ENCODE data around the gene SMARCD1.

Gene SMARCD1

DNA sequence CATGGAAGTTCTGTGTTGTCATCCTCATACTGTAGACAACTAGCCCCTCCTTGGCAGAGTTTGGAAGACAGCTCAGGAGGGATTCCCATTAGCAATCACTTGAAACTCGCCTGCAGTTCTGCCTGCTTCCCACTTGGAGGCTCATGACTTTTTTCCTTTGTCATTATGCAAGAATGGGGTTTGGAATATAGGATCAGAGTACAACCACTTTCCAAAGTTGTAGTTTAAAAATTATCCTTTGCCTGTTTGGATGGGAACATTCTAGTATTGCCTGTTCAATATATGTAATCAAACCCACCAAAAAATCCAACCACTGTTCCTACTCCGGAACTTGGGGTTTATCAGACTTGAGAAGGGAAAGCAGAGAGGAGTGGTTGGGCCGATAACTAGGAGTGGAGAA, 16.5 kb downstream of the SMARCD1 start:
- Mint-ChIP-seq H3K27ac (no peak overlapping the region), H3K36me3 (ENCODE audit: low read depth) (peaks cover 28% of the 10 kb centered on the region), H3K4me1 (ENCODE audit: low read depth) (no peaks in the 10 kb centered on the region), H3K9me3 (no peaks in the 10 kb centered on the region), H3K27me3 (ENCODE audit: low read depth) (no peaks in the 10 kb centered on the region), H3K4me3 (no peak overlapping the region)

DNA sequence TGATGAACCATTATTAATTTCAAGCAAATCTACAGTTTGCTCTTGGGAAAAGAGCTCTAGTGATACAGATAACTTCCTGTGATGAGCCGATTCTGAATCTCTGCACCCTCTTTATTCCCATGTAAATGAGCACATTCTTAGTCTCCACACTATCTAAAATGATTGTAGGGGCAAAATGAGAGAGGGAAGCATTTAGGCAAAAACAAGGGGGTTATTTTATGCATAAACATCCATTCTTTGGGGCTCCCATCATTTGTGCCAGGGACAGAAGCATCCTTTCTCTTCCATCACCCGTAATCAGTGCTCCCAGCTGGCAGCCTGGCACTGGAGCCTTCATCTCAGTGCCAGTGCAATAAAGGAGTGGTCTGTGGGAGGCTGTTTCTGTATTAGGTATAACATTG, 17.0 kb downstream of the SMARCD1 start:
- Mint-ChIP-seq H3K9me3 (no peaks in the 10 kb centered on the region), H3K27ac (no peak overlapping the region), H3K4me1 (ENCODE audit: low read depth) (no peaks in the 10 kb centered on the region), H3K27me3 (ENCODE audit: low read depth) (no peaks in the 10 kb centered on the region), H3K36me3 (ENCODE audit: low read depth) (peaks cover 24% of the 10 kb centered on the region), H3K4me3 (no peak overlapping the region)

DNA sequence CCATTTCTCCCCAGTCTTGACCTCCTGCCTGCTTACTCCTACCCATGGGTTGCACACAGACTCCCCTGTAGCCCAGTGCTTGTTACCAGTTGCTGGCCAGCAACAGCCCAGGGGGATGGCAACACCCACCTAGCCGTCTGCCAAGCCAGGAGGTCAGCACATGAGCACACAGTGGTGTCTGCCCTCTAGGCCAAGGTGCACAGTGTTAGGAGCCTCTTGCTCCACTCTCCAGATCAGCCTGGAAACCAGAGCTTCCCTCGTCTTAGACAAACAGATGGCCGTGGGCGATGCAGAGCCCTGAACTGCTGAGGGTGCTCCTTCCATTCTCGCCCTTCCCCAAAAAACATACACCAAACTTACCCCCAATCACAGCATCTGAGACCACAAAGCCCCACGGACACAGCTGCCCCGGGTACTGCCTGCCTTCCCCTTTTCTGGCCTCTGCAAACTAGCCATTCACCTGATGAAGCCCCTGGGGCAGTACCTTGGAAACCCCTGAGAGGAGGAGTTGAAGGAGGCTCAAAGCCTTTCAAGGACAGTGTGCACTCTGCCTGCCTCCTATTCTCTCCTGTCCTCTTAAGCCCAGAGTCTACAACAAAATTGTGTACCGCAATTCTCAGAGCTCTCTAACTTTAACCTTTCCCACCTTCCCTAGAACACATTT, 17.6 kb downstream of the SMARCD1 start:
- no peaks in the 10 kb centered on the region for H3K27me3 Mint-ChIP-seq (ENCODE audit: low read depth)
- no peak overlapping the region for H3K4me3 Mint-ChIP-seq
- no peak overlapping the region for H3K27ac Mint-ChIP-seq
- H3K36me3 Mint-ChIP-seq (ENCODE audit: low read depth) = peaks cover 22% of the 10 kb centered on the region
- no peaks in the 10 kb centered on the region for H3K9me3 Mint-ChIP-seq
- no peaks in the 10 kb centered on the region for H3K4me1 Mint-ChIP-seq (ENCODE audit: low read depth)

DNA sequence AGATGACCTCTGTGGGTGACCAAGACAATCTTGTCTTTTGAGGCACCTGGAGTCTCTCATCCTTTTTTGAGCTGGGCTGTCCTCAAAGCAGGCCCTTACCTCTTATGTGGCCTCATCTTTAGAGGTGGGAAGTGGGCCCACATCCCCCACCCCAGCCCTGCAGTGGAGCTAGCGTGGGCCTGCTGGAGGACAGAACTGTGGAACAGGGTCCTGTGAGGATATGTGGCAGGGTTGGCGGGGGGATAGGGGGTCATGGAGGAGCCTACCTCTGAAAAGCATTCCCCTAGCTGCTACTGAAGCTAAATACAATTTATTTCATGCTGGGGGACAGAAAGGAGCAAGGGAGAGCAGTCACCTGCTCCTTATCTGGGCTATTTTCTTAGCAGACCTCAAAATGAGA, 18.2 kb downstream of the SMARCD1 start:
- H3K36me3 Mint-ChIP-seq (ENCODE audit: low read depth) = peaks cover 19% of the 10 kb centered on the region
- no peaks in the 10 kb centered on the region for H3K27me3 Mint-ChIP-seq (ENCODE audit: low read depth)
- H3K4me1 Mint-ChIP-seq (ENCODE audit: low read depth) = no peaks in the 10 kb centered on the region
- H3K27ac Mint-ChIP-seq = no peak overlapping the region
- no peak overlapping the region for H3K4me3 Mint-ChIP-seq
- no peaks in the 10 kb centered on the region for H3K9me3 Mint-ChIP-seq

DNA sequence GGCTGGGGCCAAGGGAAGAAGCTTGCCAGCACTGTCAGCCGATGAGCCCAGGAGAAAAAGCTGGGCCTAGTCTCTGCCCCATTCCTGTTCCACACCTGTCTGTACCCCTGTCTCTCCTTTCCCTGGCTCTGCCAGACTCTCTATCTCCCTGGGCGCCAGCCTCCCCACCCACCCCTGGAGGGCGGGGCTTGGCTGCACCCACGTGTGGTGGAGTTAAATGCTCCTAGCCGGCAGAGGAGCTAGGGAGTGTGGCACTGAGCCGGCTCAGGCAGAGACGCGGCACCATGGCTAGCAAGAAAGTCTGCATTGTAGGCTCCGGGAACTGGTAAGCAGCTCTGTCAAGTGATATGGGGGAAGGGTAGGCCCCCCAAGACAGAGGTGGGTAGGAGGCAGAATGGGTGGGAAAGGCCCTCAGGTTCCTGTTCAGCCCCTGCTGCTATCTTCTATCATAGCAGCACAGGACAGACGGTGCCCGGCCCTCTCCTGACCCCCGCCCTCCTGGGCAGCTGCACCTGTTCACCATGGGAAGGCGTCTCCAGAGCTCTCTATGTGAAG, 18.7 kb downstream of the SMARCD1 start, which contains the start of gene GPD1:
TSS of gene GPD1 (plus strand) at position 242 of the 555 bp plus-strand sequence. CDS start at position 285, 43 bp downstream.
- Mint-ChIP-seq H3K27ac (no peak within 1 kb of the TSS), H3K27me3 (ENCODE audit: low read depth) (no peaks in the 10 kb centered on the region), H3K4me1 (ENCODE audit: low read depth) (no peaks in the 10 kb centered on the region), H3K4me3 (no peak within 1 kb of the TSS), H3K36me3 (ENCODE audit: low read depth) (peaks cover 18% of the 10 kb centered on the region), H3K9me3 (no peaks in the 10 kb centered on the region)

DNA sequence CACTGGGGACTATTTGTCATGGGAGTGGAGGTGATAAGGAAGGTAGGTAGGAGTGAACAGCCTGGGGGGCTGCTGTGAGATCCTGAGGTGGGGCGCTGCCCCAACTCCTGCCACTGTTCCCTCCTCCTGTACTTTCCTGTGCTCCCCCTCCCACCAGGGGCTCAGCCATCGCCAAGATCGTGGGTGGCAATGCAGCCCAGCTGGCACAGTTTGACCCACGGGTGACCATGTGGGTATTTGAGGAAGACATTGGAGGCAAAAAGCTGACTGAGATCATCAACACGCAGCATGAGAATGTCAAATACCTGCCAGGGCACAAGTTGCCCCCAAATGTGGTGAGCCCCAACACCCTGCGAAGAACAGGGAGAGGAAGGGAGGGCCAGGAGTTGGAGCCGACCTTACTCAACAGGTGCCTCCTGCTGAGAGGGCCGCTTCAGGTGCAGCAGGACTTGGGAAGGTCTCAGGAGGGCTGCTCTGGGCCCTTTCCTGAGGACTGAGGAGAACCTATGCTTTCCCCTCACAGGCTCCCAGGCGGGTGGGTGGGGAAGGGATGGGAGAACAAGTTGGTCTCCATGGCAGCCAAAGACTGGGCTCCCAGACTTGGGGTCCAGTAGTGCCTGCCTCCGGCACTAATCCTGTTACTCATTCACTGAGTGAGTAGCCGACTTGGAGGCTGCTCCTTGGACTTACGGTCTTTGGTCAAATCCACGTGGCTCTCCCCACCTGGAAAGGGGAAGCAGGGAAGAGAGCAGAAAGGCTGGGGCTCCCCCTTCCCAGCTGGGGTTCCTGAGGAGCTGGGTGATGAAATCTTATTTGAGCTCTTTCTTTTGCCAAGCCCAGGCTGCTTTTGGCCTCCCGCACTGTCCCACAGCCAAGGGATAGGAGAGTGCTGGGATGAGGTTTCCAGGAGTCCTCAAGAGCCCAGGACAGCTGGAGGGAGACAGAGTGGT, 19.6 kb downstream of the SMARCD1 start:
- Mint-ChIP-seq H3K27ac (no peak overlapping the region), H3K4me3 (no peak overlapping the region), H3K27me3 (ENCODE audit: low read depth) (no peaks in the 10 kb centered on the region), H3K9me3 (no peaks in the 10 kb centered on the region), H3K36me3 (ENCODE audit: low read depth) (peaks cover 11% of the 10 kb centered on the region), H3K4me1 (ENCODE audit: low read depth) (no peaks in the 10 kb centered on the region)

DNA sequence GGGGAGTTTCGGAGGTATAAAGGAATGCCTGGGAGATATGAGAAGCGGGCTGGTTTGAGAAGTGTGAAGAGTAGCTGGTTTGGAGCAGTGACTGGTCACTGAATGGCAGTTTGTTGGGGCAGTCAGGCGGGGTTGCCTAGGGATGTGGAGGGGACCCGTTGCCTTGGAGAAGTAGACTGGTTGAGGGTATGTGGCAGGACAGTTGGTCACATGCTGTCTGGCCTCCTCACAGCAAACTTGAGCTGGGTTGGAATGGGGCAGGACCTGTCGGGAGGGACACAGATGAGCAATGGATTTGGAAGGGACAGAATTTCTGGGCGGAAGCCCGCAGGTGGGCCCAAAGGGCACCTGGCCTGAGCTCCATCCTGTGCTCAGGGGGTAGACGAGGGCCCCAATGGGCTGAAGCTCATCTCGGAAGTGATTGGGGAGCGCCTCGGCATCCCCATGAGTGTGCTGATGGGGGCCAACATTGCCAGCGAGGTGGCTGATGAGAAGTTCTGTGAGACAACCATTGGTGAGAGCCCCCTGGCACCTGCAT, 20.8 kb downstream of the SMARCD1 start:
- Mint-ChIP-seq H3K9me3 (no peaks in the 10 kb centered on the region), H3K27ac (no peak overlapping the region), H3K4me1 (ENCODE audit: low read depth) (peaks cover 5% of the 10 kb centered on the region), H3K27me3 (ENCODE audit: low read depth) (no peaks in the 10 kb centered on the region), H3K4me3 (no peak overlapping the region), H3K36me3 (ENCODE audit: low read depth) (peaks cover 6% of the 10 kb centered on the region)

DNA sequence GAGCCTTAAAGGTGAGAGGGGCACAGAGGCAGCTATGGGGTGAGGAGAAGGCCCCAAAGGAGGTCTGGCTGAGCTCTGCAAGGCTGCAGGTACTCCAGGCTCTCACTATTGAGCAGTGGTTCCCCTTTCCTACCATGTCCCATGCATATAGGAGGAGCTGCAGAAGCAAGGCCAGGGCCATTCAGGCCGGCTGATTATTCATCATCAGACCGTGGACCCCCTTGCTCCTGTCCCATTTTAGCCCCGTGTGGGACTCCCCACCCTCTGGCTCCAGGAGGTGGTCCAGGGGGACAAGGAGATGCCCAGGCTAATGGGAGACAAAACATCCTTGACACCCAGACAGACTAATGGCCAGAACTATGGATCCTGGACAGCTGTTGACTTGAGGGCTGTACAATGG, 21.8 kb downstream of the SMARCD1 start:
- Mint-ChIP-seq H3K27ac (no peak overlapping the region), H3K27me3 (ENCODE audit: low read depth) (no peaks in the 10 kb centered on the region), H3K4me1 (ENCODE audit: low read depth) (peaks cover 9% of the 10 kb centered on the region), H3K9me3 (no peaks in the 10 kb centered on the region), H3K4me3 (no peak overlapping the region), H3K36me3 (ENCODE audit: low read depth) (no peaks in the 10 kb centered on the region)

DNA sequence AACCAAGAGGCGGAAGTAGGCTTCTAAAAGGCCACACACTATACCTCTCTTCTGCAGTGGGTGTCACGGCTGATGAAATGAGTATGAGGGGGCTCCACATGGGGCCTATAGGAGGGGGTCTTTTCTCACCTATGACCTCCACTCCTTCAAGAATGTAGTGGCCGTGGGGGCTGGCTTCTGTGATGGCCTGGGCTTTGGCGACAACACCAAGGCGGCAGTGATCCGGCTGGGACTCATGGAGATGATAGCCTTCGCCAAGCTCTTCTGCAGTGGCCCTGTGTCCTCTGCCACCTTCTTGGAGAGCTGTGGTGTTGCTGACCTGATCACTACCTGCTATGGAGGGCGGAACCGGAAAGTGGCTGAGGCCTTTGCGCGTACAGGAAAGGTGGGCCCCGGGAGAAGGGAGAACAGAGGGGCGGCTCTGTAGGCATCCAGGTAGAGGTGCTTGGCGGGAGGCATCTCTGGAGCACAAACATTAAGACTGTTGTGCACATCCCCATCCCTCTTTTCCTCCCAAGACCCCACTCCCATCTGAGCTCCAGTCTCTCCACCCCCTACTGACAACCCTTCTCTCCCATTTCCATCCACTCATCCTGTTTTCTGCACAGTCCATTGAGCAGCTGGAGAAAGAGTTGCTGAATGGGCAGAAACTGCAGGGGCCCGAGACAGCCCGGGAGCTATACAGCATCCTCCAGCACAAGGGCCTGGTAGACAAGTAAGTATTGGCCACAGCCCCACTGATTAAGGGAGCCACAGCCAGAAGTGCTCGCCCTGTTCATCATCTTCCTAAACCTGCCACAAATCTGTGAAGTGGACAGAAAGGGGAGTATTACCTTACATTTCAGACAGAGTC, 22.5 kb downstream of the SMARCD1 start:
- Mint-ChIP-seq H3K4me3 (no peak overlapping the region), H3K27me3 (ENCODE audit: low read depth) (no peaks in the 10 kb centered on the region), H3K4me1 (ENCODE audit: low read depth) (peaks cover 10% of the 10 kb centered on the region), H3K36me3 (ENCODE audit: low read depth) (peaks cover 2% of the 10 kb centered on the region), H3K9me3 (no peaks in the 10 kb centered on the region), H3K27ac (no peak overlapping the region)

DNA sequence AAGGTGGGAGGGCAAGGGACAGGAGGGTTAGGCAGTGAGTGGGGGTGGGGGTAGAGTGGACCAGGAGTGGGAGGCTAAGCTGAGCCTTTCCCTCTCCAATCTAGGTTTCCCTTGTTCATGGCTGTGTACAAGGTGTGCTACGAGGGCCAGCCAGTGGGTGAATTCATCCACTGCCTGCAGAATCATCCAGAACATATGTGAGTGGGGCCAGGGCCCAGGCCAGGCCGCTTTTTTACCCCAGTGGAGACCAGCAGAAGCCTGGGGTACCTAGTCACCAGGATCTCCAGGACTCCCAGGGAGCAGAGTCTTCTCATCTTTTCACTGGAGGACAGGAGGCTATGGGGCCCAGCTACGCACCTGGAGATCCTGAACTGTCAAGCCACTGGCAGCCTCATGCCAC, 24.2 kb downstream of the SMARCD1 start:
- H3K4me3 Mint-ChIP-seq = no peak overlapping the region
- H3K9me3 Mint-ChIP-seq = no peaks in the 10 kb centered on the region
- H3K27ac Mint-ChIP-seq = no peak overlapping the region
- no peaks in the 10 kb centered on the region for H3K27me3 Mint-ChIP-seq (ENCODE audit: low read depth)
- peaks cover 17% of the 10 kb centered on the region for H3K4me1 Mint-ChIP-seq (ENCODE audit: low read depth)
- peaks cover 5% of the 10 kb centered on the region for H3K36me3 Mint-ChIP-seq (ENCODE audit: low read depth)

DNA sequence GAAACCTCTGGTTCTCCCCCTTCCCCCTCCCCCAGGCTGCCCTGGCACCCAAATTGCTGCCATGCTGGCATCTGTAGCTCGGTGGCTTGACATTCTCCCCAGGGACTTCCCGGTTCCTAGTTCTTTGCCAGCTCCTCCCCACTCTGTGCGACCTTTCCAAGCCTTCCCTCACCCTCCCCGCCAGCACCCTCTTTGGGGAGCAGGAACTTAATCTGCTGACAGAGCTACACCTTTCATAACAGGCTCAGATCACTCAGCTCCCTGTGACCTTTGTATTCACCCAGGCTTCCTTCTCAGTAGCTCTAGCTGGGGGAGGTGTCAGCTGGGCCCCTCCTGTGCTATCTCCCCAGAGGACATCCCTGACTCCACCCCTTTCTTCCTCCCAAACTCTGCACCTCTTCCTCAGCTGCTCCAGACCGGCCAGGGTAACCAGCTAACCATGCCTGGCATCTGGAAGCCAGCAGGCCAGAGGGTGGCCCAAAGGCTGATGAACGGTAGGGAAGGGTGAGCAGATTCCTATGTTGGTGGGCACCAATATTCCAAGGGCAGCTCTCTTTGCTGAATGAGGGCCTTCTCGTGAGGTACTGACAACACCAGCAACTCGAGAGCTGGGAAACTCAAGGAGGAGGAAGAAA, 25.1 kb downstream of the SMARCD1 start:
- Mint-ChIP-seq H3K27ac (peak overlapping the region; percentile 66), H3K36me3 (ENCODE audit: low read depth) (peaks cover 7% of the 10 kb centered on the region), H3K27me3 (ENCODE audit: low read depth) (no peaks in the 10 kb centered on the region), H3K4me1 (ENCODE audit: low read depth) (peaks cover 19% of the 10 kb centered on the region), H3K9me3 (no peaks in the 10 kb centered on the region), H3K4me3 (peak overlapping the region; percentile 66)

DNA sequence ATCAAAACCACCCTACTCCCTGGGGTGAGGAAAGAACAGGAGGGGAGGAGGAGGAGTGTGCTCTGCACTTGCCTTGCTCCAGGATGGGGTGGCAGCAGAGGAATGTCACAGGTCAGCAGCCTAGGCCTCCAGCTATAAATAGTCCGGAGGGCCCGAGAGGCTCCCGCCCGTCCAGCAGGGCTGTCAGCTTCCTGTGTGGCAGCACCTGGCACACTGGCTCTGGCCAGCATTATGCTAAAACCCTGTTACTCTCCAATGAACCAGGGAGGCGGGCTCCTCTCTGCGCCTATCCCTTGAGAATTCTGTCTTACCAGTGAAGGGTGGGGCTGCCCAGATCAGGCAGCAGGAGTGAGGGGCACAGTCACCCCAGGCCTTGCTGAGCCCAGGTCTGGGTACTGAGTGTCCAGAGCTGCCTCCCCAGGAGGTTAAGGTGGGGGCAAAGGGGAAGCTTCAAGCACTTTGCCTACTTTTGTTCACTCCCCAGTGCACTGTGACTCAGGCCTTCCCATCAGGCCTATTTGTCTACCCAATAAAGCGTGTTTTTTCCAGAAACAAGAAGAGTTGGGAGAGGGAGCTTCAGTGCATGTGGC, 25.7 kb downstream of the SMARCD1 start:
- Mint-ChIP-seq H3K9me3 (no peaks in the 10 kb centered on the region), H3K27ac (peak overlapping the region; percentile 100), H3K36me3 (ENCODE audit: low read depth) (peaks cover 12% of the 10 kb centered on the region), H3K27me3 (ENCODE audit: low read depth) (no peaks in the 10 kb centered on the region), H3K4me3 (peak overlapping the region; percentile 100), H3K4me1 (ENCODE audit: low read depth) (peaks cover 22% of the 10 kb centered on the region)

DNA sequence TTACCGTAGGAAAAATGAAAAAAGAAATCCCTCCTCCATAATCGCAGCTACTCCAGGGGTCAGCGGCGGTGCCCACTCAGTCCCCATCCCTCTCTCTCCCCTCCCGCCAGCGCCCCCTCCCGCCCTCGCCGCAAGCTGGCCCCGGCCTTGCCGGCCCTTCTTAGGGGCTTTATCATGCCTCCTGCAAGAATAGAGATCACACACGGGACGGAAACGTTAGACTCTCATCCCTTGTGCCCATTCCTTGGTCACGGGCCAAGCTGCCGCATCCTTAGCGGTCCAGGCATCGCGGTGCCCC, 26.2 kb downstream of the SMARCD1 start:
- H3K4me1 Mint-ChIP-seq (ENCODE audit: low read depth) = peaks cover 23% of the 10 kb centered on the region
- no peaks in the 10 kb centered on the region for H3K27me3 Mint-ChIP-seq (ENCODE audit: low read depth)
- peak overlapping the region; percentile 100 for H3K4me3 Mint-ChIP-seq
- peaks cover 13% of the 10 kb centered on the region for H3K36me3 Mint-ChIP-seq (ENCODE audit: low read depth)
- H3K27ac Mint-ChIP-seq = peak overlapping the region; percentile 100
- H3K9me3 Mint-ChIP-seq = no peaks in the 10 kb centered on the region
